H1 (cell line): ENCODE measurements around the gene PLLP. TPM values are rescaled to one million over a fixed set of nuclear protein-coding genes. Genes with fewer than 3 reads are reported as not detected.

Experiments used
- CTCF ChIA-PET: fragments of 300-600 bp; sonication (Branson Sonifier 250); formaldehyde crosslinking; loops from one replicate; lab custom pipeline; 2021; ENCODE audit not compliant: partially characterized antibody; lab: Charles Lee
- POLR2A ChIA-PET: fragments of 300-600 bp; sonication (Branson Sonifier 250); formaldehyde crosslinking; loops from one replicate; lab custom pipeline; 2021; ENCODE audit warnings: inconsistent platforms; ENCODE audit not compliant: partially characterized antibody; lab: Charles Lee
- DNase-seq, 2 experiments: peaks; one replicate each; pipeline versions ENCODE4 v3.0.0 to v3.0.0-alpha.2; 2010 to 2022; ENCODE audit warnings: low spot score in 2 of 2, low read depth in 1 of 2, mixed read lengths in 1 of 2
- FAIRE-seq: peaks from 2 replicates; lab custom pipeline; 2011; peaks lifted over from hg19 to GRCh38; lab: Jason Lieb, UNC
- H2AFZ ChIP-seq: 2 replicates; pipeline ENCODE4 v1.8.1; 2012; ENCODE audit warnings: low read length, inconsistent platforms
- H2AK5ac ChIP-seq: 2 replicates; pipeline ENCODE4 v1.6.1; 2013; ENCODE audit warnings: low read depth, low read length
- H2BK120ac ChIP-seq: replicated peaks from 2 replicates; pipeline ENCODE3; 2013; ENCODE audit warnings: low read depth, low read length, inconsistent platforms
- H2BK12ac ChIP-seq: 2 replicates; pipeline ENCODE4 v1.6.1; 2013; ENCODE audit warnings: low read depth, low read length
- H2BK15ac ChIP-seq: 2 replicates; pipeline ENCODE4 v1.6.1; 2013; ENCODE audit warnings: low read length
- H2BK20ac ChIP-seq: 2 replicates; pipeline ENCODE4 v1.6.1; 2013; ENCODE audit warnings: low read length
- H2BK5ac ChIP-seq: 2 replicates; pipeline ENCODE4 v1.6.1; 2013; ENCODE audit warnings: low read depth, low read length
- H3K14ac ChIP-seq: 2 replicates; pipeline ENCODE4 v1.6.1; 2013; ENCODE audit warnings: inconsistent platforms; ENCODE audit not compliant: insufficient read length
- H3K18ac ChIP-seq: 2 replicates; pipeline ENCODE4 v1.6.1; 2013; ENCODE audit warnings: low read length; ENCODE audit errors: extremely low read depth
- H3K23ac ChIP-seq: 2 replicates; pipeline ENCODE4 v1.6.1; 2013; ENCODE audit warnings: inconsistent platforms; ENCODE audit not compliant: insufficient read length
- H3K23me2 ChIP-seq: 2 replicates; pipeline ENCODE4 v1.6.1; 2013; ENCODE audit warnings: low read depth, low read length
- H3K27ac ChIP-seq: 2 replicates; pipeline ENCODE4 v1.6.1; 2011; ENCODE audit warnings: low read depth, low read length, inconsistent platforms
- H3K27me3 ChIP-seq, 4 experiments: replicated peaks in 1 of 4; 1 replicate in 1 of 4; 2 replicates in 3 of 4; pipeline versions ENCODE4 v1.6.1 to v1.8.1; 2011 to 2013; ENCODE audit warnings: low read length in 3 of 4, mild to moderate bottlenecking in 3 of 4, inconsistent platforms in 2 of 4, mixed read lengths in 2 of 4, moderate library complexity in 1 of 4; ENCODE audit not compliant: control insufficient read depth in 3 of 4, insufficient read depth in 3 of 4; ENCODE audit errors: extremely low read depth in 1 of 4
- H3K36me3 ChIP-seq, 4 experiments: 2 replicates each; pipeline versions ENCODE4 v1.6.1 to v1.8.1; 2011 to 2013; ENCODE audit warnings: mild to moderate bottlenecking in 4 of 4, low read length in 3 of 4, moderate library complexity in 2 of 4, control low read depth in 1 of 4, inconsistent platforms in 1 of 4; ENCODE audit not compliant: insufficient read depth in 4 of 4, control insufficient read depth in 2 of 4
- H3K4ac ChIP-seq: replicated peaks from 2 replicates; pipeline ENCODE3; 2013; ENCODE audit warnings: low read length, low read depth, mixed read lengths, inconsistent platforms; ENCODE audit not compliant: insufficient read length
- H3K4me1 ChIP-seq, 4 experiments: replicated peaks in 1 of 4; 1 replicate in 1 of 4; 2 replicates in 3 of 4; pipeline versions ENCODE4 v1.6.1 to v1.8.1; 2011 to 2013; ENCODE audit warnings: low read length in 3 of 4, inconsistent platforms in 2 of 4, mixed read lengths in 1 of 4; ENCODE audit not compliant: insufficient read depth in 4 of 4, control insufficient read depth in 3 of 4
- H3K4me2 ChIP-seq, 2 experiments: 2 replicates each; pipeline versions ENCODE4 v1.6.1 to v1.8.1; 2011 to 2013; ENCODE audit warnings: low read depth in 2 of 2, low read length in 2 of 2, control low read depth in 1 of 2, inconsistent platforms in 1 of 2, mild to moderate bottlenecking in 1 of 2; ENCODE audit not compliant: insufficient read depth in 1 of 2
- H3K4me3 ChIP-seq, 4 experiments: fragments of 200-600, 300-600 bp in 1 of 4; sonication (generic), shearing (Covaris generic), sonication (Bioruptor Twin) in 1 of 4; 2 replicates each; pipeline versions ENCODE4 v1.5.1 to v1.8.1; 2011 to 2016; ENCODE audit warnings: low read length in 4 of 4, low read depth in 3 of 4, control low read depth in 2 of 4, inconsistent platforms in 2 of 4, mild to moderate bottlenecking in 2 of 4, mixed read lengths in 1 of 4, moderate library complexity in 1 of 4; ENCODE audit not compliant: insufficient read depth in 2 of 4; ENCODE audit errors: extremely low read depth in 1 of 4
- H3K56ac ChIP-seq: replicated peaks from 2 replicates; pipeline ENCODE3; 2013; ENCODE audit warnings: low read depth, mild to moderate bottlenecking, mixed read lengths, low read length, inconsistent platforms; ENCODE audit not compliant: insufficient read length
- H3K79me1 ChIP-seq: 2 replicates; pipeline ENCODE4 v1.6.1; 2013; ENCODE audit warnings: low read depth, low read length, control low read depth
- H3K79me2 ChIP-seq, 2 experiments: 2 replicates each; pipeline versions ENCODE4 v1.6.1 to v1.8.1; 2012 to 2013; ENCODE audit warnings: low read length in 2 of 2, mild to moderate bottlenecking in 2 of 2, inconsistent platforms in 1 of 2; ENCODE audit not compliant: insufficient read depth in 2 of 2, control insufficient read depth in 1 of 2
- H3K9ac ChIP-seq, 4 experiments: replicated peaks in 1 of 4; 1 replicate in 1 of 4; 2 replicates in 3 of 4; pipeline versions ENCODE4 v1.6.1 to v1.8.1; 2011 to 2013; ENCODE audit warnings: low read depth in 3 of 4, low read length in 3 of 4, control low read depth in 2 of 4, mild to moderate bottlenecking in 2 of 4, moderate library complexity in 2 of 4, inconsistent platforms in 1 of 4; ENCODE audit errors: extremely low read depth in 1 of 4
- H3K9me3 ChIP-seq, 2 experiments: 2 replicates each; pipeline versions ENCODE4 v1.6.1 to v1.8.1; 2012 to 2013; ENCODE audit warnings: mild to moderate bottlenecking in 2 of 2, moderate library complexity in 2 of 2, control low read depth in 1 of 2, inconsistent platforms in 1 of 2, low read depth in 1 of 2, low read length in 1 of 2, mixed read lengths in 1 of 2; ENCODE audit not compliant: insufficient read depth in 2 of 2
- H4K20me1 ChIP-seq, 2 experiments: replicated peaks in 1 of 2; 2 replicates each; pipeline versions ENCODE3 to v1.8.1; 2011 to 2013; ENCODE audit warnings: inconsistent platforms in 2 of 2, low read length in 2 of 2, mild to moderate bottlenecking in 1 of 2; ENCODE audit not compliant: insufficient read depth in 2 of 2, control insufficient read depth in 1 of 2
- H4K5ac ChIP-seq: 2 replicates; pipeline ENCODE4 v1.6.1; 2013; ENCODE audit warnings: low read length, low read depth, mixed read lengths, inconsistent platforms; ENCODE audit not compliant: insufficient read length
- H4K8ac ChIP-seq: 2 replicates; pipeline ENCODE4 v1.8.0; 2013; ENCODE audit warnings: mild to moderate bottlenecking, moderate library complexity, low read length, inconsistent platforms; ENCODE audit not compliant: insufficient read depth; ENCODE audit errors: extremely low read depth
- H4K91ac ChIP-seq: replicated peaks from 2 replicates; pipeline ENCODE3; 2013; ENCODE audit warnings: low read length, mixed read lengths, inconsistent platforms; ENCODE audit not compliant: insufficient read length
- CBX5 ChIP-seq: fragments of 300-800, 300-1000 bp; sonication (generic); IDR thresholded peaks from 2 replicates; pipeline ENCODE4 v1.7.1; 2016; ENCODE audit warnings: antibody characterized with exemption, low read length, low read depth
- FOSL1 ChIP-seq: IDR thresholded peaks from 2 replicates; pipeline ENCODE4 v1.6.1; 2011; ENCODE audit warnings: mild to moderate bottlenecking, low read depth, low read length, moderate library complexity; ENCODE audit not compliant: insufficient read depth
- HDAC2 ChIP-seq, 2 experiments: fragments of 300-600 bp in 1 of 2; sonication (generic) in 1 of 2; IDR thresholded peaks; 2 replicates each; pipeline ENCODE4 v1.6.1; 2011 to 2012; ENCODE audit warnings: low read depth in 2 of 2, low read length in 2 of 2, mild to moderate bottlenecking in 2 of 2, moderate library complexity in 2 of 2, borderline replicate concordance in 1 of 2, inconsistent platforms in 1 of 2
- HDAC6 ChIP-seq: IDR thresholded peaks from one replicate; pipeline ENCODE4 v1.7.1; 2012; ENCODE audit warnings: low read depth, mild to moderate bottlenecking, inconsistent platforms, low read length, moderate library complexity
- KDM4A ChIP-seq: IDR thresholded peaks from one replicate; pipeline ENCODE4 v1.7.1; 2012; ENCODE audit warnings: low read depth, mild to moderate bottlenecking, moderate library complexity, low read length, inconsistent platforms; ENCODE audit not compliant: severe bottlenecking
- NRF1 ChIP-seq: IDR thresholded peaks from 2 replicates; pipeline ENCODE4 v1.6.1; 2011; ENCODE audit warnings: mild to moderate bottlenecking, low read depth, low read length, improper control_type of control experiment
- PHF8 ChIP-seq: fragments of 200-600 bp; sonication (generic); conservative IDR thresholded peaks from 2 replicates; pipeline ENCODE4 v1.7.1; 2012; ENCODE audit warnings: low read depth, mild to moderate bottlenecking, inconsistent platforms, low read length, moderate library complexity
- SP1 ChIP-seq: IDR thresholded peaks from 2 replicates; pipeline ENCODE4 v1.6.1; 2011; ENCODE audit warnings: low read depth, low read length
- SUZ12 ChIP-seq: fragments of 200-600 bp; sonication (generic); IDR thresholded peaks from 2 replicates; pipeline ENCODE4 v1.6.1; 2012; ENCODE audit warnings: mild to moderate bottlenecking, inconsistent platforms, low read length, moderate library complexity, mixed read lengths
- TAF1 ChIP-seq: IDR thresholded peaks from 2 replicates; pipeline ENCODE4 v1.6.1; 2011; ENCODE audit warnings: mild to moderate bottlenecking, low read depth, low read length
- TBP ChIP-seq: IDR thresholded peaks from 2 replicates; pipeline ENCODE4 v1.6.1; 2011; ENCODE audit warnings: low read depth, low read length, improper control_type of control experiment
- TEAD4 ChIP-seq: IDR thresholded peaks from 2 replicates; pipeline ENCODE4 v1.6.1; 2012; ENCODE audit warnings: low read depth, low read length, inconsistent platforms, mixed read lengths
- ZNF274 ChIP-seq: IDR thresholded peaks from 2 replicates; pipeline ENCODE4 v1.7.0; 2012; ENCODE audit warnings: low read length, borderline replicate concordance; ENCODE audit errors: extremely low read depth
- WGBS, 2 experiments: shearing (Covaris generic) in 1 of 2; methylation state at CpG; one replicate each; pipeline versions ENCODE4 v1.1.6 to v1.1.7; 2013 to 2015; ENCODE audit warnings: low lambda C conversion rate in 2 of 2, mixed read lengths in 2 of 2, inconsistent platforms in 1 of 2, low coverage in 1 of 2, missing lambda C conversion rate in 1 of 2; ENCODE audit not compliant: insufficient replicate concordance in 2 of 2, insufficient coverage in 1 of 2, insufficient read length in 1 of 2; ENCODE audit errors: extremely low coverage in 1 of 2, missing lambda C conversion rate in 1 of 2; 5-methylcytosine and 5-hydroxymethylcytosine counted together
- polyA plus RNA-seq, 7 experiments: library from polyadenylated mRNA; depleted of rRNA in 3 of 7; stranded (reverse) in 5 of 7; unstranded in 2 of 7; fragments of >200 nt in 5 of 7; fragments of 200-250 nt in 2 of 7; gene quantifications; 1 replicate in 5 of 7; 2 replicates in 1 of 7; 4 replicates in 1 of 7; pipeline versions ENCODE4 v1.2.1 to v1.2.3, GENCODE V29; 2011 to 2013; ENCODE audit warnings: missing spikeins in 2 of 7, mixed read lengths in 2 of 7
- total RNA-seq: library from RNA; stranded (reverse); fragmentation: NEBNext Ultra II Directional; extraction: Animal tissue kit (Norgen Biotek cat#: 25700); gene quantifications from 2 replicates; pipeline ENCODE4 v1.2.1, GENCODE V29; 2021

The PLLP gene
- total and polyA plus RNA-seq, 2 of the 8 experiments (the other 6 are each of a cell fraction or from before 2014, with no cell fraction given) = 2.9 to 10.6 TPM

GRCh38 chr16:57278494-57278893 is 6.0 kb downstream of the PLLP start:
- Histone ChIP-seq H2BK20ac (no peak overlapping the region), H2BK120ac (no peak overlapping the region), H3K36me3 (no peaks in the 10 kb centered on the region; a peak in 1 of 8 replicates), H3K27ac (no peak overlapping the region), H4K5ac (no peak overlapping the region), H2BK5ac (no peak overlapping the region), H2AK5ac (no peak overlapping the region), H4K91ac (no peak overlapping the region), H2BK15ac (no peak overlapping the region), H3K23me2 (0 out of 2 replicates have a peak, but pooled peaks cover 1% of the 10 kb centered on the region), H3K56ac (no peak overlapping the region), H3K79me1 (no peaks in the 10 kb centered on the region), H3K4ac (no peak overlapping the region), H3K79me2 (no peaks in the 10 kb centered on the region), H3K23ac (no peak overlapping the region), H2BK12ac (no peak overlapping the region), H3K9ac (no peak overlapping the region), H3K14ac (no peak overlapping the region), H2AFZ (no peak overlapping the region), H3K9me3 (no peaks in the 10 kb centered on the region), H4K8ac (no peak overlapping the region), H3K18ac (no peak overlapping the region), H4K20me1 (no peaks in the 10 kb centered on the region), H3K4me2 (no peak overlapping the region), H3K4me1 (peaks cover 0 to 2% (median 1%) of the 10 kb centered on the region in 4 experiments; a peak in 3 of 7 replicates), H3K4me3 (no peak overlapping the region), H3K27me3 (peaks cover 0 to 11% (median 10%) of the 10 kb centered on the region in 4 experiments; a peak in 5 of 7 replicates)
- DNase-seq (no peak), FAIRE-seq (no peak)
- CTCF ChIA-PET = interaction anchor here (0.9 to 1.1 kb wide), 2 partner anchors 28 to 129 kb away, joined by 3 read pairs; no protein-coding TSS in a partner anchor
- POLR2A ChIA-PET = interaction anchor here (1.3 kb wide), 1 partner anchor 8 kb away, joined by 3 read pairs; no protein-coding TSS in a partner anchor
- WGBS, 2 experiments = 84% methylated on average over 4 of the region's 4 CpGs; no CpG with 5 or more reads in 1 of the 2 experiments
- TF ChIP-seq TBP (no peak), PHF8 (no peak), HDAC2 (IDR thresholded peaks at IDR 0.05; ENCODE audit: borderline replicate concordance in 1 of 2, low read depth in 2 of 2, low read length in 2 of 2) (no peak), TAF1 (no peak), KDM4A (no peak), NRF1 (no peak), HDAC6 (no peak), FOSL1 (no peak), CBX5 (no peak), ZNF274 (no peak), SUZ12 (no peak), TEAD4 (no peak), SP1 (no peak)
